ENCODE results near the gene HOXA4.

The HOXA4 gene

DNA sequence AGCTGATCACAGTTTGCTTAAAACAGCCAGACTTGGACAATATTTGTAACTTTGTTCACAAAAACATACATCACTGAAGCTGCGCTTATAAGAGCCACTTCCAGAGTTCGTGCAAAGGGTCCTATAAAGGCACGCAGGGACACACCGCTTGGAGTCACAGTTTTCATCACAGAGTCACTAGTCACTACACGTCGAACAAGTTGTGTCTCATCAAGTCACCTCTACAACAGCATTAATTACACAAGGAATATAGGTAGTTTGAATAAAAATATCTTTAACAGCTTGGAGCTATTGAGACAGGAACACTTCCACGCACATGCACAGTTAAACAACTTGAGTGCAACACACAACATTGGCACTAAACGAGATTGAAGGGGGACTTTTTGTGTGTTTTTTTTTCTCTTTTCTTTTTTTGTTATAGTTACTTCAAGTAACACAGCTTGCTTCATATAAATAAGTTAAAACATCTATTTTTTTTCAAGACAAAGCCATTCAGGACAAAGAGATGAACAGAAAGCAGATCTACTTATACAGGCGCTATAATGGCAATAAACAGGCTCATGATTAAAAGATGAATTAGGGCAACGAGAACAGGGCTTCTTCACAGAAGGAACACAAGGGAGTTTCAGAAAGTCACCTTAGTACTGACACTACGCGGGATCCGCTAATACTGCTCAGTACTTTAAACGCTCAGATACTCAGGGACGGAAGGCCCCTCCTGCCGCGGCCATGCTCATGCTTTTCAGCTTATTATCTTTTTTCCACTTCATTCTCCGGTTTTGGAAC, 10.8 kb upstream of the HOXA4 start:
- Histone ChIP-seq H3K36me3 (ENCODE audit: control insufficient read depth in 1 of 2, insufficient read depth in 2 of 2, low read depth in 1 of 2, low read length in 2 of 2) (peaks cover 8 to 40% of the 10 kb centered on the region in 2 experiments), H4K91ac (ENCODE audit: low read length) (no peak overlapping the region), H2AK5ac (ENCODE audit: low read length, severe bottlenecking) (no peak overlapping the region), H3K27me3 (ENCODE audit: control insufficient read depth in 1 of 2, insufficient read depth in 1 of 2, low read length in 2 of 2) (no peaks in the 10 kb centered on the region), H3K27ac (ENCODE audit: low read length, poor library complexity, severe bottlenecking) (peak overlapping the region; percentile 16), H3K23ac (ENCODE audit: low read length in 2 of 2) (no peak overlapping the region), H3K79me1 (replicated peaks; ENCODE audit: low read length, poor library complexity, severe bottlenecking) (peaks cover 4% of the 10 kb centered on the region), H3K4me1 (ENCODE audit: control insufficient read depth, insufficient read depth, low read depth, low read length) (peaks cover 8% of the 10 kb centered on the region), H2BK120ac (ENCODE audit: low read depth, low read length) (no peak overlapping the region), H4K8ac (ENCODE audit: low read length) (no peak overlapping the region), H2BK15ac (ENCODE audit: low read depth, poor library complexity, severe bottlenecking) (no peak overlapping the region), H3K4ac (ENCODE audit: low read depth in 1 of 2, low read length in 2 of 2) (no peak overlapping the region), H3K9ac (ENCODE audit: low read length) (peak overlapping the region; percentile 97), H2BK5ac (ENCODE audit: low read depth, low read length, poor library complexity, severe bottlenecking) (no peak overlapping the region), H3K4me2 (ENCODE audit: low read length, poor library complexity, severe bottlenecking) (peak overlapping the region; percentile 85), H3K4me3 (ENCODE audit: insufficient read depth in 1 of 2, low read depth in 1 of 2, low read length in 2 of 2) (peak overlapping the region; percentile 26 to 82), H2BK12ac (ENCODE audit: low read length in 2 of 2) (no peak overlapping the region), H3K18ac (ENCODE audit: low read depth in 1 of 2, low read length in 2 of 2) (no peak overlapping the region), H3K9me3 (ENCODE audit: control insufficient read depth, low read length) (no peaks in the 10 kb centered on the region), H3K14ac (ENCODE audit: low read length in 2 of 2) (no peak overlapping the region), H2AFZ (ENCODE audit: low read depth, low read length) (no peak overlapping the region)
- 61% methylated on average over 14 of the region's 18 CpGs for WGBS
- no peak for DNase-seq

DNA sequence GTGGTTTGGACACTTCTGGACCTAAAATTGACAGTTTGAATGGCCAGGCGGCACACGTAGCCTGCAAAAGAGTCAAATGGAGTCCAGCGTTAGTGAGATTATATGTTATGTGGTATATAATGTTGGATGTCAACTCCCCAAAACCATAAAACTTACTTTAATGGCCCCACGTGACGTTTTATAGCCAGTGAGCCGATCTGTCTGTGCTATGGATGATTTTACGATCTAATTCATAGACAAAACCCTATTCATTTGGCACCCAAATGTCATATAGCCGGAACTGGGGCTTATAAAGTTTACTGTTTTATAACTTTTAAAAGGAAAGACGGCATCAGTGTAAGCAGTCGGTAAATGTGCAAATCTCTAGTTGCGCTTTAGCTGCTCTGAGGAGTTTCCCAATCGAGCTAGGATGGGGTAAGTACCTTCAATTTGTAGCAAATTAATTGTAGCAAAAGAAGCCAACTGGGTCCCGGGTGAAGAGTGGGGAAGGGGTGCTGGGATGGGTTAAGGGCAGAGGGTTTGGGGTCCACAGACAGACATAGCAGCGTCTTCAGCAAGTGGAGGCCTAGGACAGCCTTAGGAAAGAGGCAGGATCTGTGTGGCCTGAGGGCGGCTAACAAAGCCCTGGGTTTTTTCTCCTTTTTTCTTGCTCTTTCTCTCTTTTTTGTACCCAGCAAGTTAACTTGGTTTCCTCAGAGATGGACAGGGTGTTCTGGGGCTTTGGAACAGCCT, 9.7 kb upstream of the HOXA4 start:
- H2AFZ ChIP-seq (ENCODE audit: low read depth, low read length), result no peak overlapping the region
- H2BK12ac ChIP-seq (ENCODE audit: low read length in 2 of 2), result no peak overlapping the region
- DNase-seq, result no peak
- H2AK5ac ChIP-seq (ENCODE audit: low read length, severe bottlenecking), result no peak overlapping the region
- no peak overlapping the region for H3K23ac ChIP-seq (ENCODE audit: low read length in 2 of 2)
- no peaks in the 10 kb centered on the region for H3K27me3 ChIP-seq (ENCODE audit: control insufficient read depth in 1 of 2, insufficient read depth in 1 of 2, low read length in 2 of 2)
- peak overlapping the region; percentile 97 for H3K9ac ChIP-seq (ENCODE audit: low read length)
- peaks cover 11% of the 10 kb centered on the region for H3K4me1 ChIP-seq (ENCODE audit: control insufficient read depth, insufficient read depth, low read depth, low read length)
- H3K14ac ChIP-seq (ENCODE audit: low read length in 2 of 2), result no peak overlapping the region
- H3K79me1 ChIP-seq (replicated peaks; ENCODE audit: low read length, poor library complexity, severe bottlenecking), result no peaks in the 10 kb centered on the region
- no peak overlapping the region for H4K8ac ChIP-seq (ENCODE audit: low read length)
- peak overlapping the region; percentile 70 to 82 for H3K4me3 ChIP-seq (ENCODE audit: insufficient read depth in 1 of 2, low read depth in 1 of 2, low read length in 2 of 2)
- 31% methylated on average over 14 of the region's 15 CpGs for WGBS
- no peak overlapping the region for H4K91ac ChIP-seq (ENCODE audit: low read length)
- H3K18ac ChIP-seq (ENCODE audit: low read depth in 1 of 2, low read length in 2 of 2), result no peak overlapping the region
- peak overlapping the region; percentile 49 for H3K4me2 ChIP-seq (ENCODE audit: low read length, poor library complexity, severe bottlenecking)
- no peaks in the 10 kb centered on the region for H3K9me3 ChIP-seq (ENCODE audit: control insufficient read depth, low read length)
- H2BK5ac ChIP-seq (ENCODE audit: low read depth, low read length, poor library complexity, severe bottlenecking), result peak overlapping the region; percentile 88
- H3K36me3 ChIP-seq (ENCODE audit: control insufficient read depth in 1 of 2, insufficient read depth in 2 of 2, low read depth in 1 of 2, low read length in 2 of 2), result peaks cover 3 to 34% of the 10 kb centered on the region in 2 experiments
- no peak overlapping the region for H3K4ac ChIP-seq (ENCODE audit: low read depth in 1 of 2, low read length in 2 of 2)
- no peak overlapping the region for H2BK120ac ChIP-seq (ENCODE audit: low read depth, low read length)
- H2BK15ac ChIP-seq (ENCODE audit: low read depth, poor library complexity, severe bottlenecking), result no peak overlapping the region
- H3K27ac ChIP-seq (ENCODE audit: low read length, poor library complexity, severe bottlenecking), result peak overlapping the region; percentile 83

DNA sequence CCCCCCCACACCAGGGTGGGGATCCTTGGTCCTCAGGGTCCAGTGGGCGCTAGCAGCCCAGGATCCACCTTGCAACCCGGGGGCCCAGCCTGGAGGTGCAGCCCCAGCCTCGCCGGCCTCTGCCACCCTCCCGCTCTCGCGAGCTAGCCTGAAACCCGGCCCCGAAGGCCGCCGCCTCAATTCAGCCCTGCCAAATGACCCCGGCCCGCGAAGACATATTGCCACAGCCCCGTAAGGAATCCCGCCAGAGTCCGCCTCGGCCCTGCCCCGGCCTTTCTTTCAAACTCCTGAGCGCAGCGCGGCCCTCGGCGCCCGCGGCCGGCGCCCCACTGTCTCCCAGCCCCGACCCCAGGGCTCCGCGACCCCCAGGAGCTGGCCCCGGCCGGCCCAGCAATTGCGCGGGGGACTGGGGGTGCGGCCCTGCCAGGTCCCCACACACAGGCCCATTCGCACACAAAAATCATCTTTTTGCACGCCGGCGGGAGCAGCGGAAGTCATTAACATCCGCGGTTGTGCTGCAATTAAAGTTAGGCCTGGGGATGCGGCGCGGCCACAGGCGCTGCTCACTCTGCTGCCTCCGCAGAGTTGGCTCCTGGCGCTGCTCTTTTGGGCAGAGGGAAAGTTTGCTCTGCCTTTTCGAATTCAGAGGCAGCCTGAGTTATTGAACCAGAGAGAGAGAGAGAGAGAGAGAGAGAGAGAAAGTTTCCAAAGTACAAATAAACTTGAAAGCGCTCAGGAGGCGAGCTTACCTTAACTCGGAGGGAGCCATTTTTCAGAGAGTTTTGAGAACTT, 9.0 kb upstream of the HOXA4 start:
- peak; percentile 25 for DNase-seq
- Histone ChIP-seq H3K18ac (ENCODE audit: low read depth in 1 of 2, low read length in 2 of 2) (peak overlapping the region in 1 of 2 experiments; percentile 21), H3K23ac (ENCODE audit: low read length in 2 of 2) (no peak overlapping the region), H2AFZ (ENCODE audit: low read depth, low read length) (no peak overlapping the region), H3K9me3 (ENCODE audit: control insufficient read depth, low read length) (no peaks in the 10 kb centered on the region), H2BK12ac (ENCODE audit: low read length in 2 of 2) (peak overlapping the region in 1 of 2 experiments; percentile 57), H2BK15ac (ENCODE audit: low read depth, poor library complexity, severe bottlenecking) (peak overlapping the region; percentile 20), H3K14ac (ENCODE audit: low read length in 2 of 2) (no peak overlapping the region), H2BK120ac (ENCODE audit: low read depth, low read length) (no peak overlapping the region), H3K9ac (ENCODE audit: low read length) (peak overlapping the region; percentile 97), H3K4me1 (ENCODE audit: control insufficient read depth, insufficient read depth, low read depth, low read length) (peaks cover 11% of the 10 kb centered on the region), H2AK5ac (ENCODE audit: low read length, severe bottlenecking) (peak overlapping the region; percentile 41), H2BK5ac (ENCODE audit: low read depth, low read length, poor library complexity, severe bottlenecking) (peak overlapping the region; percentile 88), H4K91ac (ENCODE audit: low read length) (peak overlapping the region; percentile 28), H3K79me1 (replicated peaks; ENCODE audit: low read length, poor library complexity, severe bottlenecking) (no peaks in the 10 kb centered on the region), H3K27ac (ENCODE audit: low read length, poor library complexity, severe bottlenecking) (peak overlapping the region; percentile 83), H3K4me3 (ENCODE audit: insufficient read depth in 1 of 2, low read depth in 1 of 2, low read length in 2 of 2) (peak overlapping the region; percentile 70 to 82), H3K27me3 (ENCODE audit: control insufficient read depth in 1 of 2, insufficient read depth in 1 of 2, low read length in 2 of 2) (no peaks in the 10 kb centered on the region), H4K8ac (ENCODE audit: low read length) (peak overlapping the region; percentile 78), H3K36me3 (ENCODE audit: control insufficient read depth in 1 of 2, insufficient read depth in 2 of 2, low read depth in 1 of 2, low read length in 2 of 2) (peaks cover 3 to 29% of the 10 kb centered on the region in 2 experiments), H3K4me2 (ENCODE audit: low read length, poor library complexity, severe bottlenecking) (peak overlapping the region; percentile 49), H3K4ac (ENCODE audit: low read depth in 1 of 2, low read length in 2 of 2) (peak overlapping the region in 1 of 2 experiments; percentile 55)
- 6% methylated on average over 52 of the region's 53 CpGs for WGBS
